PC-9 (cell line): Measurements from ENCODE around the gene ATG2B. TPM values are rescaled to one million over a fixed set of nuclear protein-coding genes. Genes with fewer than 3 reads are reported as not detected.

ENCODE experiments used
- BruUV-seq: library from RNA; stranded (reverse); fragments of 400-500 nt; replicated peaks from 2 replicates; lab custom pipeline; 2021; lab: Mats Ljungman, UMichigan
- CTCF ChIA-PET: fragments of 300-600 bp; sonication (Branson Sonifier 250); formaldehyde crosslinking; loops from one replicate; lab custom pipeline; 2022; ENCODE audit warnings: antibody characterized with exemption; lab: Charles Lee
- POLR2A ChIA-PET: fragments of 300-600 bp; sonication (Branson Sonifier 250); formaldehyde crosslinking; loops from one replicate; lab custom pipeline; 2022; ENCODE audit warnings: antibody characterized with exemption; ENCODE audit not compliant: unreplicated experiment; lab: Charles Lee
- DNase-seq, 2 experiments: peaks; one replicate each; pipeline versions ENCODE4 v3.0.0 to v3.0.0-alpha.2; 2015 to 2022; ENCODE audit warnings: mixed read lengths in 1 of 2
- H2AFZ ChIP-seq: fragments of 200-600 bp; sonication (generic); 2 replicates; pipeline ENCODE4 v1.8.1; 2017; ENCODE audit warnings: antibody characterized with exemption
- H3F3A ChIP-seq: fragments of 200-600 bp; sonication (generic); 2 replicates; pipeline ENCODE4 v1.8.1; 2017; ENCODE audit warnings: antibody characterized with exemption, mild to moderate bottlenecking, low read depth; ENCODE audit not compliant: insufficient read depth
- H3K27ac ChIP-seq: fragments of 200-600 bp; sonication (generic); 2 replicates; pipeline ENCODE4 v1.6.1; 2016; ENCODE audit warnings: mixed run types
- H3K27me3 ChIP-seq: fragments of 200-600 bp; sonication (generic); 2 replicates; pipeline ENCODE4 v1.6.1; 2016; ENCODE audit warnings: low read depth, mixed run types; ENCODE audit not compliant: insufficient read depth
- H3K36me3 ChIP-seq: fragments of 200-600 bp; sonication (generic); 2 replicates; pipeline ENCODE4 v1.6.1; 2016; ENCODE audit warnings: low read depth, mixed run types
- H3K4me1 ChIP-seq: fragments of 200-600 bp; sonication (generic); replicated peaks from 2 replicates; pipeline ENCODE4 v1.6.1; 2016; ENCODE audit warnings: mixed run types; ENCODE audit not compliant: insufficient read depth
- H3K4me2 ChIP-seq: fragments of 200-600 bp; sonication (generic); 2 replicates; pipeline ENCODE4 v1.6.1; 2017; ENCODE audit warnings: mixed run types
- H3K4me3 ChIP-seq: fragments of 200-600 bp; sonication (generic); 2 replicates; pipeline ENCODE4 v1.6.1; 2016; ENCODE audit warnings: mixed run types
- H3K79me2 ChIP-seq: fragments of 200-600 bp; sonication (generic); 2 replicates; pipeline ENCODE4 v1.6.1; 2017; ENCODE audit warnings: low read depth, mixed run types
- H3K9me2 ChIP-seq: fragments of 200-600 bp; sonication (generic); 2 replicates; pipeline ENCODE4 v1.8.1; 2017; ENCODE audit warnings: mild to moderate bottlenecking; ENCODE audit not compliant: insufficient read depth
- H3K9me3 ChIP-seq: fragments of 200-600 bp; sonication (generic); 2 replicates; pipeline ENCODE4 v1.8.1; 2016; ENCODE audit warnings: low read depth; ENCODE audit not compliant: insufficient read depth
- H4K20me1 ChIP-seq: fragments of 200-600 bp; sonication (generic); 2 replicates; pipeline ENCODE4 v1.8.1; 2017; ENCODE audit not compliant: insufficient read depth
- CTCF ChIP-seq: fragments of 200-600 bp; sonication (generic); conservative IDR thresholded peaks from 2 replicates; pipeline ENCODE4 v1.6.1; 2017; ENCODE audit warnings: mixed run types, antibody characterized with exemption, mild to moderate bottlenecking, moderate library complexity
- EZH2 ChIP-seq: fragments of 200-600 bp; sonication (generic); IDR thresholded peaks from 2 replicates; pipeline ENCODE4 v1.8.0; 2017; ENCODE audit warnings: antibody characterized with exemption, low read depth
- intact Hi-C: fragments of 100-400 bp; cut with micrococcal nuclease; formaldehyde crosslinking; loops from one replicate; pipeline ENCODE4 v1.10.0; 2022; ENCODE audit not compliant: unreplicated experiment
- total RNA-seq: library from RNA; stranded (reverse); gene quantifications from 2 replicates; pipeline ENCODE4 v1.2.3, GENCODE V29; 2021

Gene ATG2B
- total RNA-seq, 1 experiment from 2014 or later = 6.6 TPM

- Histone ChIP-seq H3K9me2 (no peaks in the 10 kb centered on the region), H3F3A (peaks cover 33% of the 10 kb centered on the region), H3K4me1 (peaks cover 49% of the 10 kb centered on the region), H3K9me3 (no peaks in the 10 kb centered on the region; the same call in none of the 2 replicates), H3K4me2 (peak overlapping the region; percentile 68), H3K27me3 (no peaks in the 10 kb centered on the region), H3K27ac (peak overlapping the region; percentile 76), H2AFZ (no peak overlapping the region), H3K79me2 (no peaks in the 10 kb centered on the region), H4K20me1 (no peaks in the 10 kb centered on the region), H3K4me3 (no peak overlapping the region), H3K36me3 (no peaks in the 10 kb centered on the region)
- no peak for DNase-seq
- ChIA-PET POLR2A (no interaction called here), CTCF (no interaction called here)
- no TSS peak for BruUV-seq
- TF ChIP-seq CTCF (no peak), EZH2 (no peak)
- intact Hi-C loops = loop anchor here (5.0 kb wide), 1 partner anchor 67 kb away; the partner anchor contains the start of gene BDKRB2
These were observed 93.8 kb downstream of the ATG2B start for GRCh38 chr14:96269359-96269710.

GRCh38 chr14:96268431-96269358 is 94.4 kb downstream of the ATG2B start:
- DNase-seq = peak in 1 of 2 experiments; percentile 80
- H3K36me3 ChIP-seq = no peaks in the 10 kb centered on the region
- CTCF ChIA-PET = no interaction called here
- peak overlapping the region; percentile 82 for H3K27ac ChIP-seq
- H3K4me3 ChIP-seq = no peak overlapping the region
- TF ChIP-seq EZH2 (no peak), CTCF (no peak)
- no TSS peak for BruUV-seq
- no peaks in the 10 kb centered on the region for H4K20me1 ChIP-seq
- H3K4me1 ChIP-seq = peaks cover 54% of the 10 kb centered on the region
- no peaks in the 10 kb centered on the region for H3K9me2 ChIP-seq
- H3F3A ChIP-seq = peaks cover 33% of the 10 kb centered on the region
- H2AFZ ChIP-seq = no peak overlapping the region
- intact Hi-C loops = loop anchor here (5.0 kb wide), 1 partner anchor 66 kb away; the partner anchor contains the start of gene BDKRB2
- no peaks in the 10 kb centered on the region; the same call in none of the 2 replicates for H3K9me3 ChIP-seq
- H3K27me3 ChIP-seq = no peaks in the 10 kb centered on the region
- H3K4me2 ChIP-seq = peak overlapping the region; percentile 68
- H3K79me2 ChIP-seq = no peaks in the 10 kb centered on the region
- POLR2A ChIA-PET = no interaction called here

GRCh38 chr14:96267916-96268315 is 95.2 kb downstream of the ATG2B start:
- ChIA-PET POLR2A (no interaction called here), CTCF (no interaction called here)
- H3K4me2 ChIP-seq = peak overlapping the region; percentile 68
- H3K79me2 ChIP-seq = no peaks in the 10 kb centered on the region
- intact Hi-C loops = loop anchor here (5.0 kb wide), 1 partner anchor 66 kb away; the partner anchor contains the start of gene BDKRB2
- H3K27ac ChIP-seq = peak overlapping the region; percentile 82
- no peaks in the 10 kb centered on the region for H3K9me2 ChIP-seq
- H4K20me1 ChIP-seq = no peaks in the 10 kb centered on the region
- no peak overlapping the region for H3K4me3 ChIP-seq
- TF ChIP-seq EZH2 (no peak), CTCF (no peak)
- no TSS peak for BruUV-seq
- peaks cover 34% of the 10 kb centered on the region for H3F3A ChIP-seq
- H3K27me3 ChIP-seq = no peaks in the 10 kb centered on the region
- DNase-seq = no peak
- H3K9me3 ChIP-seq = no peaks in the 10 kb centered on the region; the same call in none of the 2 replicates
- no peaks in the 10 kb centered on the region for H3K36me3 ChIP-seq
- H3K4me1 ChIP-seq = peaks cover 61% of the 10 kb centered on the region
- H2AFZ ChIP-seq = no peak overlapping the region
